ENCODE measurements around the gene TTBK2.

The TTBK2 gene

GRCh38 chr15:42693942-42694341 is 226.6 kb downstream of the TTBK2 start:
- DNase-seq (ENCODE audit: low read depth in 2 of 2) = no peak

GRCh38 chr15:42693496-42693895 is 227.1 kb downstream of the TTBK2 start:
- DNase-seq (ENCODE audit: low read depth in 2 of 2) = no peak

DNA sequence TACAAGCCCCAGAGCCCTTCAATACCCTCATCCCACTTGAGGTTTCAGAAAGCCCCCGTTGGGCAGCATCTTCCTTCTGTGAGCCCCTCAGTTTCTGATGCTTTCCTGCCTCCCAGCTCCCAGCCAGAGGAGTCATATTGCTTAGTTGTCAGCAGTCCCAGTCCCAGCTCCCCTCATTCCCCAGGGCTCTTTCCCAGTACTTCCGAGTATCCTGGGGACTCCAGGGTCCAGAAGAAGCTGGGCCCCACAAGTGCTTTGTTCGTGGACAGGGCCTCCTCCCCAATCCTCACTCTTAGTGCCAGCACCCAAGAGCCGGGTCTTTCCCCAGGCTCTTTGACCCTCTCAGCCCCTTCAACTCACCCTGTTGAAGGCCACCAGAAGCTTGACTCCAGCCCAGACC is 227.6 kb downstream of the TTBK2 start:
- no peak for DNase-seq (ENCODE audit: low read depth in 2 of 2)

- no peak for DNase-seq (ENCODE audit: low read depth in 2 of 2)
These were observed 228.0 kb downstream of the TTBK2 start for GRCh38 chr15:42692536-42692935.

GRCh38 chr15:42691770-42692169 is 228.8 kb downstream of the TTBK2 start:
- no peak for DNase-seq (ENCODE audit: low read depth in 2 of 2)

DNA sequence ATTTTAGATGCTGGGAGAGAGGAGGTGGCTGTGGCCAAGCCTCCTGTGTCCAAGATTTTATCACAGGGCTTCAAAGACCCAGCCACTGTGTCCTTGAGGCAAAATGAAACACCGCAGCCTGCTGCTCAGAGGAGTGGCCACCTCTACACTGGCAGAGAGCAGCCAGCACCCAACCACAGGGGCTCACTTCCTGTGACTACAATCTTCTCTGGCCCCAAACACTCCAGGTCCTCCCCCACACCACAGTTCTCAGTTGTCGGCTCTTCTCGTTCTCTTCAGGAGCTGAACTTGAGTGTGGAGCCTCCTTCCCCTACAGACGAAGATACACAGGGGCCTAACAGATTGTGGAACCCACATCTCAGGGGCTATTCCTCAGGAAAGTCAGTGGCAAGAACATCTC is 229.3 kb downstream of the TTBK2 start:
- no peak for DNase-seq (ENCODE audit: low read depth in 2 of 2)

Measured in stimulated activated CD8-positive, alpha-beta memory T cell treated with anti-CD3 and anti-CD28 coated beads, Interleukin-7, amount 100 ng/mL, for 4 hours (primary cell).